T-cell (primary cell): ENCODE results near the gene PRSS38. TPM values are rescaled to one million over a fixed set of nuclear protein-coding genes. Genes with fewer than 3 reads are reported as not detected.

Experiments
- ATAC-seq, 4 experiments: fragments of 200-7000 bp in 3 of 4; fragments of 150-1000 bp in 1 of 4; cut with Tn5 transposase; replicated peaks in 1 of 4; 1 replicate in 3 of 4; 2 replicates in 1 of 4; pipeline ENCODE4 v1.10.0; 2021; ENCODE audit warnings: moderate library complexity in 3 of 4, mild to moderate bottlenecking in 2 of 4, moderate number of reproducible peaks in 1 of 4
- CTCF ChIA-PET, 2 donors: fragments of 300-600 bp; sonication (Branson Sonifier 250); formaldehyde crosslinking; loops; one replicate each; lab custom pipeline; 2022; ENCODE audit warnings: antibody characterized with exemption in 2 of 2; lab: Charles Lee
- POLR2A ChIA-PET, 2 donors: fragments of 300-600 bp; sonication (Branson Sonifier 250); formaldehyde crosslinking; loops; one replicate each; lab custom pipeline; 2022; ENCODE audit warnings: antibody characterized with exemption in 2 of 2; lab: Charles Lee
- DNase-seq, 35 experiments: peaks; one replicate each; pipeline versions ENCODE4 v3.0.0 to v3.0.0-alpha.2; 2013 to 2023
- H3K27ac ChIP-seq: one replicate; pipeline ENCODE4 v1.5.1; 2013; ENCODE audit warnings: low read length
- H3K27me3 ChIP-seq, 2 experiments: replicated peaks in 1 of 2; 1 replicate in 1 of 2; 2 replicates in 1 of 2; pipeline versions ENCODE4 v1.6.1 to v1.7.0; 2013; ENCODE audit warnings: low read length in 1 of 2, mixed read lengths in 1 of 2; ENCODE audit not compliant: control insufficient read depth in 2 of 2, insufficient read depth in 2 of 2; ENCODE audit errors: extremely low read depth in 1 of 2
- H3K36me3 ChIP-seq, 2 donors: 1 replicate in 1 of 2; 2 replicates in 1 of 2; pipeline versions ENCODE4 v1.6.1 to v1.7.0; 2013; ENCODE audit warnings: low read length in 1 of 2; ENCODE audit not compliant: control insufficient read depth in 2 of 2, insufficient read depth in 1 of 2; ENCODE audit errors: extremely low read depth in 1 of 2
- H3K4me1 ChIP-seq, 2 experiments: 1 replicate in 1 of 2; 2 replicates in 1 of 2; pipeline versions ENCODE4 v1.6.1 to v1.7.0; 2013; ENCODE audit warnings: low read length in 2 of 2, mixed read lengths in 1 of 2; ENCODE audit not compliant: insufficient read depth in 2 of 2, control insufficient read depth in 1 of 2; ENCODE audit errors: extremely low read depth in 1 of 2
- H3K4me3 ChIP-seq, 2 donors: 1 replicate in 1 of 2; 2 replicates in 1 of 2; pipeline versions ENCODE4 v1.5.1 to v1.7.0; 2013; ENCODE audit warnings: mild to moderate bottlenecking in 2 of 2, low read length in 1 of 2, moderate library complexity in 1 of 2; ENCODE audit not compliant: control insufficient read depth in 1 of 2; ENCODE audit errors: extremely low read depth in 1 of 2
- H3K9me3 ChIP-seq: 2 replicates; pipeline ENCODE4 v1.7.0; 2013
- H3K27ac Mint-ChIP-seq, 2 donors: one replicate each; pipeline ENCODE4 v1.8.0; 2020 to 2021; ENCODE audit warnings: mild to moderate bottlenecking in 2 of 2, mixed read lengths in 2 of 2
- H3K27me3 Mint-ChIP-seq, 2 donors: one replicate each; pipeline ENCODE4 v1.8.0; 2021 to 2022; ENCODE audit warnings: mixed read lengths in 2 of 2
- H3K36me3 Mint-ChIP-seq: one replicate; pipeline ENCODE4 v1.8.0; 2021; ENCODE audit warnings: mixed read lengths
- H3K4me1 Mint-ChIP-seq, 3 donors: one replicate each; pipeline ENCODE4 v1.8.0; 2020 to 2022; ENCODE audit warnings: mixed read lengths in 3 of 3, mild to moderate bottlenecking in 1 of 3
- H3K4me3 Mint-ChIP-seq, 3 donors: one replicate each; pipeline ENCODE4 v1.8.0; 2020 to 2022; ENCODE audit warnings: mild to moderate bottlenecking in 3 of 3, mixed read lengths in 3 of 3, moderate library complexity in 3 of 3
- H3K9me3 Mint-ChIP-seq, 3 donors: one replicate each; pipeline ENCODE4 v1.8.0; 2020 to 2022; ENCODE audit warnings: mixed read lengths in 3 of 3
- WGBS: methylation state at CpG from one replicate; pipeline ENCODE4 v1.1.5; 2013; ENCODE audit warnings: missing lambda C conversion rate; ENCODE audit not compliant: insufficient coverage; 5-methylcytosine and 5-hydroxymethylcytosine counted together
- total RNA-seq, 35 experiments: library from RNA in 6 of 35; stranded (reverse) in 6 of 35; fragments of 120-200 nt in 1 of 35; gene quantifications; one replicate each; pipeline versions ENCODE4 v1.2.1 to v1.2.4 and lab custom pipeline; 2013 to 2026

Gene PRSS38
- total RNA-seq, 5 donors from 2014 or later (not counting 1 experiment from before 2014, with no cell fraction given) = not detected

GRCh38 chr1:227768640-227769039 is 46.8 kb upstream of the PRSS38 start:
- Histone ChIP-seq H3K4me3 (no peak overlapping the region), H3K9me3 (no peaks in the 10 kb centered on the region), H3K36me3 (peaks cover 7 to 15% of the 10 kb centered on the region in 2 donors), H3K4me1 (peaks cover 23 to 69% of the 10 kb centered on the region in 2 experiments), H3K27ac (no peak overlapping the region), H3K27me3 (no peaks in the 10 kb centered on the region)
- 86% methylated on average over 1 of the region's 6 CpGs for WGBS
- Mint-ChIP-seq H3K4me1 (peaks cover 47 to 67% (median 55%) of the 10 kb centered on the region in 3 donors), H3K27ac (no peak overlapping the region), H3K27me3 (no peaks in the 10 kb centered on the region), H3K36me3 (peaks cover 23% of the 10 kb centered on the region), H3K4me3 (no peak overlapping the region), H3K9me3 (no peaks in the 10 kb centered on the region)
- ChIA-PET CTCF (no interaction called here), POLR2A (no interaction called here)
- DNase-seq = no peak
- ATAC-seq = no peak

GRCh38 chr1:227769047-227769935 is 46.2 kb upstream of the PRSS38 start:
- no peak overlapping the region for H3K4me3 Mint-ChIP-seq
- 94% methylated on average over 13 of the region's 20 CpGs for WGBS
- ChIA-PET CTCF (no interaction called here), POLR2A (no interaction called here)
- peaks cover 29% of the 10 kb centered on the region for H3K36me3 Mint-ChIP-seq
- Histone ChIP-seq H3K4me1 (peaks cover 21 to 69% of the 10 kb centered on the region in 2 experiments), H3K27ac (no peak overlapping the region), H3K9me3 (no peaks in the 10 kb centered on the region), H3K27me3 (no peaks in the 10 kb centered on the region), H3K36me3 (peaks cover 7 to 15% of the 10 kb centered on the region in 2 donors), H3K4me3 (no peak overlapping the region)
- H3K27ac Mint-ChIP-seq = no peak overlapping the region
- peaks cover 47 to 67% (median 55%) of the 10 kb centered on the region in 3 donors for H3K4me1 Mint-ChIP-seq
- H3K9me3 Mint-ChIP-seq = no peaks in the 10 kb centered on the region
- H3K27me3 Mint-ChIP-seq = no peaks in the 10 kb centered on the region
- ATAC-seq = no peak
- no peak for DNase-seq

GRCh38 chr1:227769936-227770494 is 45.5 kb upstream of the PRSS38 start:
- H3K36me3 ChIP-seq = peaks cover 8 to 18% of the 10 kb centered on the region in 2 donors
- 96% methylated on average over 11 of the region's 15 CpGs for WGBS
- ATAC-seq = no peak

GRCh38 chr1:227770812-227771211 is 44.7 kb upstream of the PRSS38 start:
- peaks cover 15 to 65% of the 10 kb centered on the region in 2 experiments for H3K4me1 ChIP-seq

More at GRCh38 chr1:227769936-227770494, 45.5 kb upstream of the PRSS38 start:
- peaks cover 45 to 65% (median 55%) of the 10 kb centered on the region in 3 donors for H3K4me1 Mint-ChIP-seq
- H3K4me3 Mint-ChIP-seq = no peak overlapping the region
- H3K27ac Mint-ChIP-seq = no peak overlapping the region
- ChIA-PET CTCF (interaction anchor here in 1 of 2 donors (0.5 kb wide), 1 partner anchor 78 kb away, joined by 6 read pairs; no protein-coding TSS in a partner anchor), POLR2A (no interaction called here)
- H3K9me3 Mint-ChIP-seq = no peaks in the 10 kb centered on the region
- peaks cover 31% of the 10 kb centered on the region for H3K36me3 Mint-ChIP-seq
- no peaks in the 10 kb centered on the region for H3K27me3 Mint-ChIP-seq
- Histone ChIP-seq H3K4me3 (no peak overlapping the region), H3K27me3 (no peaks in the 10 kb centered on the region), H3K4me1 (peaks cover 21 to 69% of the 10 kb centered on the region in 2 experiments), H3K9me3 (no peaks in the 10 kb centered on the region), H3K27ac (no peak overlapping the region)
- no peak for DNase-seq

GRCh38 chr1:227771326-227771725 is 44.1 kb upstream of the PRSS38 start:
- Histone ChIP-seq H3K9me3 (no peaks in the 10 kb centered on the region), H3K36me3 (peaks cover 12 to 22% of the 10 kb centered on the region in 2 donors), H3K27ac (no peak overlapping the region), H3K4me3 (no peak overlapping the region), H3K27me3 (no peaks in the 10 kb centered on the region), H3K4me1 (peaks cover 13 to 65% of the 10 kb centered on the region in 2 experiments)
- H3K4me3 Mint-ChIP-seq = no peak overlapping the region
- no peaks in the 10 kb centered on the region for H3K9me3 Mint-ChIP-seq
- H3K4me1 Mint-ChIP-seq = peaks cover 33 to 57% (median 46%) of the 10 kb centered on the region in 3 donors
- H3K27ac Mint-ChIP-seq = no peak overlapping the region
- no peak for ATAC-seq
- DNase-seq = no peak
- ChIA-PET POLR2A (no interaction called here), CTCF (no interaction called here)
- WGBS = 100% methylated on average over 2 of the region's 8 CpGs
- H3K27me3 Mint-ChIP-seq = no peaks in the 10 kb centered on the region
- peaks cover 34% of the 10 kb centered on the region for H3K36me3 Mint-ChIP-seq

More at GRCh38 chr1:227770812-227771211, 44.7 kb upstream of the PRSS38 start:
- Histone ChIP-seq H3K27ac (no peak overlapping the region), H3K9me3 (no peaks in the 10 kb centered on the region), H3K27me3 (no peaks in the 10 kb centered on the region), H3K4me3 (no peak overlapping the region), H3K36me3 (peaks cover 12 to 18% of the 10 kb centered on the region in 2 donors)
- Mint-ChIP-seq H3K27ac (peak overlapping the region in 1 of 2 donors; percentile 1), H3K27me3 (no peaks in the 10 kb centered on the region), H3K4me3 (no peak overlapping the region), H3K36me3 (peaks cover 31% of the 10 kb centered on the region), H3K4me1 (peaks cover 38 to 60% (median 49%) of the 10 kb centered on the region in 3 donors), H3K9me3 (no peaks in the 10 kb centered on the region)
- ChIA-PET POLR2A (interaction anchor here in 1 of 2 donors (0.6 kb wide), 1 partner anchor 48 kb away, joined by 3 read pairs; no protein-coding TSS in a partner anchor), CTCF (interaction anchor here in 1 of 2 donors (0.5 kb wide), 1 partner anchor 77 kb away, joined by 6 read pairs; no protein-coding TSS in a partner anchor)
- over 99% methylated on average over 11 of the region's 13 CpGs for WGBS
- no peak for ATAC-seq
- no peak for DNase-seq

- no peaks in the 10 kb centered on the region for H3K9me3 ChIP-seq
Observed at GRCh38 chr1:227771771-227772170, 43.7 kb upstream of the PRSS38 start.

More at GRCh38 chr1:227771771-227772170, 43.7 kb upstream of the PRSS38 start:
- Histone ChIP-seq H3K27ac (no peak overlapping the region), H3K4me1 (peaks cover 9 to 62% of the 10 kb centered on the region in 2 experiments), H3K36me3 (peaks cover 12 to 23% of the 10 kb centered on the region in 2 donors), H3K27me3 (no peaks in the 10 kb centered on the region), H3K4me3 (no peak overlapping the region)
- WGBS = 93% methylated on average over 2 of the region's 7 CpGs
- H3K36me3 Mint-ChIP-seq = peaks cover 37% of the 10 kb centered on the region
- H3K27ac Mint-ChIP-seq = no peak overlapping the region
- POLR2A ChIA-PET = no interaction called here
- H3K4me3 Mint-ChIP-seq = no peak overlapping the region
- H3K4me1 Mint-ChIP-seq = peaks cover 28 to 53% (median 42%) of the 10 kb centered on the region in 3 donors
- no peak for ATAC-seq
- no peak for DNase-seq
- no peaks in the 10 kb centered on the region for H3K9me3 Mint-ChIP-seq
- CTCF ChIA-PET = no interaction called here
- no peaks in the 10 kb centered on the region for H3K27me3 Mint-ChIP-seq
